ENCODE data around the gene APBA2.

DNA sequence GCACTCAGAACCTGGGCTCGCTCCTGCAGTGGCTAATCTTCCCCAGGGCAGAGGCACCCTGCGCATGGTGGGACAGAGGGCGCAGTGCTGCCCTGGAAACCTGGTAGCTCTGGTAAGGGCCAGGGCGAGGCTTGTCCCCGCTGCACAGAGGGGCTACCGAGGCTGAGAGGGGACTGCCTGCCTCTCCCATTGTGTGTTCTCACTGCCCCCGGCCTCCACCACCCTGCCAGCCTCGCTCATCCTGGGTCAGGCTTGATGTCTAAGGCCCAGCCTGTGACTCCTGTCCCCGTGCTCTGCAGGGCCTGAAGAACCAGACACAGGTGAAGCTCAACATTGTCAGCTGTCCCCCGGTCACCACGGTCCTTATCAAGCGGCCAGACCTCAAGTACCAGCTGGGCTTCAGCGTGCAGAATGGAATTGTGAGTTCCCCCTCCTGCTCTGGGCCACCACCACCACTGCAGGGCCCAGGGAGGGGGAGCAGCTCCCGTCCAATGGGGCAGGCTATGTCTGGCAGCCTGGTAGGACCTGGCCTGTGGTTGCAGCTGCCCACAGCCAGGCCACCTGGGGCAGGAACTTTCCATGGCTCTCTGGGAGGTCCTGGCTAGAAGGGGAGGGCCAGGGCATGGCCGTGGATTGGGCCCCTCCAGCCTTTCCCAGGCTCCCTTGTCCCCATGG lies 222.3 kb downstream of the APBA2 start:
- TF ChIP-seq POLR2A (IDR thresholded peaks at IDR 0.05) = no peak
- TF ChIP-seq EP300 (IDR thresholded peaks at IDR 0.05) = no peak
- TF ChIP-seq, protein P1, sequence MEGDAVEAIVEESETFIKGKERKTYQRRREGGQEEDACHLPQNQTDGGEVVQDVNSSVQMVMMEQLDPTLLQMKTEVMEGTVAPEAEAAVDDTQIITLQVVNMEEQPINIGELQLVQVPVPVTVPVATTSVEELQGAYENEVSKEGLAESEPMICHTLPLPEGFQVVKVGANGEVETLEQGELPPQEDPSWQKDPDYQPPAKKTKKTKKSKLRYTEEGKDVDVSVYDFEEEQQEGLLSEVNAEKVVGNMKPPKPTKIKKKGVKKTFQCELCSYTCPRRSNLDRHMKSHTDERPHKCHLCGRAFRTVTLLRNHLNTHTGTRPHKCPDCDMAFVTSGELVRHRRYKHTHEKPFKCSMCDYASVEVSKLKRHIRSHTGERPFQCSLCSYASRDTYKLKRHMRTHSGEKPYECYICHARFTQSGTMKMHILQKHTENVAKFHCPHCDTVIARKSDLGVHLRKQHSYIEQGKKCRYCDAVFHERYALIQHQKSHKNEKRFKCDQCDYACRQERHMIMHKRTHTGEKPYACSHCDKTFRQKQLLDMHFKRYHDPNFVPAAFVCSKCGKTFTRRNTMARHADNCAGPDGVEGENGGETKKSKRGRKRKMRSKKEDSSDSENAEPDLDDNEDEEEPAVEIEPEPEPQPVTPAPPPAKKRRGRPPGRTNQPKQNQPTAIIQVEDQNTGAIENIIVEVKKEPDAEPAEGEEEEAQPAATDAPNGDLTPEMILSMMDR (IDR thresholded peaks at IDR 0.05) = no peak

Measured in sigmoid colon (tissue), 4 donors.